GM21526 (cell line): ENCODE data around the gene BDH1.
"Not testable (repeated sequence)": the region's sequence is repeated elsewhere in the genome, so short reads cannot be mapped to it uniquely, and the experiment has no call there.

Experiments used
- ATAC-seq: cut with Tn5 transposase; IDR thresholded peaks from one replicate; pipeline ENCODE4 v1.9.1; 2021; ENCODE audit warnings: moderate library complexity; ENCODE audit not compliant: unreplicated experiment, low FRiP score

Gene BDH1

DNA sequence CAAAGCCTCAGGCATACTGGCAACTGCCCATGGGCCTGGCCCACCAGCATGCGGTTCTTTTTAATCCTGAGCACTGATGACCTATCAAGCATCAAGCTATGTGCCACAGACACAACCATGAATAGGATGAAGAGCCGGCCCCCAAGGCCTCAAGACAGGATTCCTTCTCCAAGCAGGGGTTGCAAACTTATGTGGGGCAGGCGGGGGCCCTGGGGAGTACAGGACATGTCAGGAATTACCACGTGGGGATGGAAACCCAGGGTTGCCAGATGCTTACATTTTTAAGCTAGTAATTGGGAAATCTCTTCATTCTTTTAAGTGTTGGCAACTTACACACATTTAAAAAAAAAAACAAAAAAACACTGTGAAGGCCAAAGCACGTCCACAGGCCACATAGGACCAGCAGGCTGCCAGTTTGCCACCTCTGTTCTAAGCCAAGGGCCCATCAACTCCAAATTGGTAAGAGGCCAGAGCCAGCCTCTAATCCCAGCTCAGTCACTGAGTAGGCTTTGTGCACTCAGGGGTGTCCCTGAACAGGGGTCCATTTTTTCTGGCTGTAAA, 32.8 kb downstream of the BDH1 start:
- ATAC-seq = no peak

GRCh38 chr3:197522183-197522715, 33.5 kb downstream of the BDH1 start:
- no peak for ATAC-seq

DNA sequence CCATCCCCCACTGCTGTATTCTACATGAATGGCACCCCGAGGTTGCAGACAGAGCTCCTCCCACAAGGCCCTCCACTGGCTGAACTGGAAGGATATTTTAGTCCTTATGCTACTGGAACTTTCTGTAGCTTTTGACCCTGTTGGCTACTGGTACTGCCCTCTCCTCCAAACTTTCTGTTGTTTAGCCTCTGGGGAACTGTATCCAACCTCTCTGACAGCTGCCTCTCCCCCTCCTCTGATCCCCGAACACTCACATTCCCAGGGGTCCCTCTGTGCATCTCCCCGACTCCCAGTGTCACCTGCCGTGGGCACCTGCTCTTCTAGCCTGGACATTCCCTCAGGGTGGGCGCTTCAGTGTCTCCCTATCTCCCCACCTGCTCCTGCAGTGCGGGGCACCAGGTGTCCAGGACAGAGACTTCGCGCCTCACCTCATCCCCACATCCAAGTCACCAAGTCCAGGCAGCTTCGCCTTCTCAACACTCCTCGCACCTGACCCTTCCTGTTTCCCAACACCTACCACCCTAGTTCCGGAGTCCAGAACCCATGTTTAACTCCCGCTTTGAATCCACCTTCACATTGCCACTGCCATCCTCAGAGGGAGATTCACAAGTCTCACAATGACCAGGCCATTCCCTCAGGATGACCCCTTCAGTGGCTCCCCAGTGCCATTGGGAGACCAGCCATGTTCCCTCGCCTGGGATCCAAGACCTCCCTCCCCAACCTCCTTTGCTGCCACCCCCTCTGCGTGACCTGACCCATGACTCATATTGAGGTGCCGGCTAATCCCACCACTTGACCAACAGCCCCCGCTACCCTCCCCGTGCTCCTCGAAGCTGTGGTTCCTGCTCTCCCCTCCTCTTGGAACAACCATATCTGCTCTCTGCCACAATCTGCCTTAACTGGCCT, 34.2 kb downstream of the BDH1 start:
- no peak for ATAC-seq

DNA sequence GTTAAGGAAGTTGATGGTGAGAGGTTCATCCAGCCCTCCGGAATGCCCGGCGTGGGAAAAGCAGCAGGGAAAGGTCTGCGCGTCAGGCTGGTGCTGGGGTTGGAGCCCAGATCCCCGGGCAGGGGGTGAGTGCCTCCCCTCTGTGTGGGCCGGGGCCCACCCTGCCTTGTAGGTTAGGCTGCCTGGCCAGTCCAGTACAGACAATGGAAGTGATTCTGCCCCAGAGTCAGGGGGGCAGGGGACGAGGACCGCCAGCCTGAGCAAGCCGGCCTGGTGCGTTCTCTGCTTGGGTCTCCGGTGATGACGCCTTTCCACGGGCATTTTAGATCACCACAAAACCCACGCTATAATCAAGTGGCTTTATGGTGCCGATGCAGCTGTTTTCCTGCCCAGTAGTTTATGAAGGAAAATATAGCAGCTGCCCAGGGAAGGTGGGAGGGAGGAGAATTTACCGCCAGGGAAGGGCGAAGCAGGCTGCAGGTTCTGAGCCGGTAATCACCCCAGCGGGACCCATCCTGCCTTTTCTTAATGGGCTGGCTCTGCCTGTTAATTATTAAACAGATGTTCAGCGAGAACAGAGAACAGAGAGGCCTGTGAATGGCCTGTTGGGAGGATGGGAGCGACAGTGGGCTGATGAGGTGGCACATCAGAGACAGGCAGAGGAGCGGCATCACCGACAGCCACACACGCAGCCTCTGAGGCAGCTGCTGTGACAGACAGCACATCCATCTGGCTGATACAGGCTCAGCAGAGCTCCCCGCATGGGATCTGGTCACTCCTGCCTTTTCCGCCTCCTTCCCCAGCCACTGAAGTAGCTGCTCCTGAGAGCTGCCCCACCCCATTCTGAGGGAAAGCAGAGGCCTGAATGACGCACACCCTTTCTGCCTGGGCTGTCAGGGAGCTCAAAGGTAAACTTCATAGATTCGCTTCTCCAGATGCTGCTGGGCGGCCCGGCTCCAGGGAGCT, 35.2 kb downstream of the BDH1 start:
- no peak for ATAC-seq

GRCh38 chr3:197519801-197520211, 36.0 kb downstream of the BDH1 start:
- ATAC-seq = no peak

DNA sequence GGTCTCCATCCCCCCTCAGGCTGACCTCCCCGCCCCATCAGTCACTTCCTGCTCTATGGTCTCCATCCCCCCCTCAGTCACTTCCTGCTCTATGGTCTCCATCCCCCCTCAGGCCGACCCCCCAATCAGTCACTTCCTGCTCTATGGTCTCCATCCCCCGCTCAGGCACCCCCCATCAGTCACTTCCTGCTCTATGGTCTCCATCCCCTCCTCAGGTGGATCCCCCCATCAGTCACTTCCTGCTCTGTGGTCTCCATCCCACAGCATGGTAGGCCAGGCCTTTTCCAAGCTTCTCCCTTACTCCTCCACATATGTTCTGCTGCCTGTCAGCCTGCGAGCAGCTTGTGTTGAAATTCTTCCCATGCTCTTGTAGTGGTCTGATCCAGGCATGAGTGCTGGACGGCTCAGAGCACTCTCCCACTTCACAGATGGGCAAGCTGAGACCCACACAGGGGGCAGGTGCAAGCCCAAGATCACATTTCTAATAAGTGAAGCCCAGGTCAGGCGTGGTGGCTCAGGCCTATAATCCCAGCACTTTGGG, 36.8 kb downstream of the BDH1 start:
- no peak for ATAC-seq

- not testable (repeated sequence) for ATAC-seq
Observed at GRCh38 chr3:197517922-197518683, 37.7 kb downstream of the BDH1 start.

- ATAC-seq = not testable (repeated sequence)
Observed at GRCh38 chr3:197516890-197517606, 38.7 kb downstream of the BDH1 start.

DNA sequence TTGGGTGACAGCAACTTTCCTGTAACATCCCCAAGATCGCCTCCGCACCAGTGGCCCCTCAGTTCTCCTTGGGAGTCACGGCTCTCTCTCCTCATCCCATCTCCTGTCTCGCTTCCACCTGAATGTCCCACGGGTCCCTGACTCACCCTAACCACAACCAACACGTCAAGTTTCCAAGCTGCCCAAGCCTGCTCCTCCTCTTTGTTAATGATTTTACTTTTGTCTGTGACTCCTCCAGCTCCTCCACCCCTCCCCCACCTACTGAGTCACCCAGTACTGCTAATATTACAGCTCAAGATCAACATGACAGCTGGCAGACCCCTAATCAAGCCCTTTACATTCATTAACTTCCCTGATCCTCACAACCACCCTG, 39.3 kb downstream of the BDH1 start:
- no peak for ATAC-seq

DNA sequence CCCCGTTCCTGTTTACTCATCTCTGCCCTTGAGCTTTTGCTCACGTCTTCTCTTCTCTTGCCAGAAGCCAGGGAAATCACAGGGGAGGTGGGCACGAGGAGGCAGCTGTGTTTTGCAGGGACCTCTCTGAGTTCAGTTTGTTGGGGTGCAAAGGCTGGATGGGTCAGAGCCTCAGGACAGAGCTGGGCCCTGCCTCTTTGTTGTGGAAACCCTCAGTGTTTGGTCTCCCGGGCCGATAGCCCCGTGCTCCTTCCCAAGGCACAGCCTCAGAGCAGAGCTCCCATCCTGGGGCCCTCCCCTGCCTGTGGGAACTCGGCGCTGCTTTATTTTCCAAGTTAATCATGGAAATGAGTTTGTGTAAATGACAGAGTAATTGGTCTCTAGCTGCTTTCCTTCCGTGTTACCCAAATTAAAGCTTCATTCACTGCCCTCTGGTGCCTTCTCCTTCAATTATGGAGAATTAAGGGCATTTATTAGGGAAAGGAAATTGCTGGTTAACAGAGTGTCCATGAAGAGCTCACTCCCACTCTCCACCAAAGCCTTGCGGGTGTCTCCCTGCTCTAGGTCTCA, 40.9 kb downstream of the BDH1 start:
- ATAC-seq = no peak

GRCh38 chr3:197513953-197514785, 41.6 kb downstream of the BDH1 start:
- no peak for ATAC-seq

GRCh38 chr3:197512691-197513571, 42.8 kb downstream of the BDH1 start:
- ATAC-seq = no peak

DNA sequence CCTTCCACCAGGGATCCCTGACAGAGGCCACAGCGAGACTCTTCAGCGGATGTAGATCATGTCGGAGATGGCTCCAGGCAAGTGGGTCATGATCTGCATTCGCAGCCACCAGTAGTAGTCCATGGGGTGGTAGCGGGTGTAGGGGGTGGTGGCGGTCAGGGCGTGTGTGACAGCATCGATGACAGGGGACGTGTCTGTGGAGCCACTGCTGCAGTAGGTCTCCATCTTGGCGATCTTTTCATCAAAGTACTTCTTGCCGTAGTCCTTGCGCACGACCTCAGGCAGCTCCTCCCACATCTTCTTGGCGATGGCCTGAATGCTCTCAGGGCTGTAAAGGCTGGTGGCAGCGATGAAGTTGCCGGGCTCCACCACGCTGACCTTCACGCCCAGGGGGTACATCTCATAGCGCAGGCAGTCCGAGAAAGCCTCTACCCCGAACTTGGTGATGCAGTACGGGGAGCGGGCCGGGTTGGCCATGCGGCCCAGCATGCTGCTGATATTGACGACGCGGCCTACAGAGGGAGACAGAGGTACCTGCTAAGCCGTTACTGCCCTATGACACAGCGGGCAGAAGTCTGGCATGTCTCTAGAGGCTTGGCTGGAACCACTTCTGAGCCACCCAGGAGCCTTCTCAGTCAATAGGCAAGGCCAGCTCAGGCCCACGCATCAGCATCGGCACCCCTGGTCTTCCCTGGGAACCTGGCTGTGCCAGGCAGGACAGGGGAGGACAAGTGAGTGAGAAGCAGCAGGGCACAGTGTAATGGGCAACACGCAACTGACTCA, 43.7 kb downstream of the BDH1 start:
- no peak for ATAC-seq

DNA sequence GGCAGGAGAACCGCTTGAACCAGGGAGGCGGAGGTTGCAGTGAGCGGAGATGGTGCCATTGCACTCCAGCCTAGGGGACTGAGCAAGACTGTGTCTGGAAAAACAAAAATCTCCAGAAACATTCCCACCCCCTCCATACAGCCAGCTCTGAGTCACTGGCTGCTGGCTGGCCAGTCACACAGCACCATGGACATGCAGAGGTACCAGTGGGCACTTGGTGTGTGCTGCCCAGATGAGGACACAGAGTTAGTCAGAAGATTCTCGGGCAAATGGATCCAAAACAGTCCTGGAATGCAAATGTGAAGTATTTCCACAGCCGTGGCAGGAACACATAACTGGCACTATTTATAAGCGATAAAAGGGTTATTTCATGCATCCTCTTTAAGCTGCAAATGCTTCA, 44.6 kb downstream of the BDH1 start:
- no peak for ATAC-seq

GRCh38 chr3:197510642-197511018, 45.1 kb downstream of the BDH1 start:
- ATAC-seq = no peak
